Measurements from ENCODE around the gene CCNB2. TPM values are rescaled to one million over a fixed set of nuclear protein-coding genes. Genes with fewer than 3 reads are reported as not detected.

Gene CCNB2
- total RNA-seq, 1 donor from 2014 or later = 95.3 TPM

GRCh38 chr15:59152694-59153450 is 47.9 kb downstream of the CCNB2 start:
- Mint-ChIP-seq H3K4me1 (peaks cover 12% of the 10 kb centered on the region), H3K36me3 (ENCODE audit: low read depth) (peaks cover 31% of the 10 kb centered on the region), H3K9me3 (no peaks in the 10 kb centered on the region), H3K27ac (ENCODE audit: unreplicated experiment) (no peak overlapping the region), H3K27me3 (ENCODE audit: low read depth) (no peaks in the 10 kb centered on the region), H3K4me3 (no peak overlapping the region)
- no peak for TF ChIP-seq CTCF (conservative IDR thresholded peaks at IDR 0.05)
- DNase-seq (ENCODE audit: low read depth, low spot score) = no peak

GRCh38 chr15:59153466-59153865 is 48.5 kb downstream of the CCNB2 start:
- DNase-seq (ENCODE audit: low read depth, low spot score) = no peak
- Mint-ChIP-seq H3K4me3 (no peak overlapping the region), H3K27me3 (ENCODE audit: low read depth) (no peaks in the 10 kb centered on the region), H3K4me1 (peaks cover 7% of the 10 kb centered on the region), H3K36me3 (ENCODE audit: low read depth) (peaks cover 29% of the 10 kb centered on the region), H3K27ac (ENCODE audit: unreplicated experiment) (no peak overlapping the region), H3K9me3 (no peaks in the 10 kb centered on the region)
- no peak for TF ChIP-seq CTCF (conservative IDR thresholded peaks at IDR 0.05)

- Mint-ChIP-seq H3K4me1 (peaks cover 5% of the 10 kb centered on the region), H3K27me3 (ENCODE audit: low read depth) (no peaks in the 10 kb centered on the region), H3K27ac (ENCODE audit: unreplicated experiment) (no peak overlapping the region), H3K36me3 (ENCODE audit: low read depth) (peaks cover 26% of the 10 kb centered on the region), H3K4me3 (no peak overlapping the region), H3K9me3 (no peaks in the 10 kb centered on the region)
- TF ChIP-seq CTCF (conservative IDR thresholded peaks at IDR 0.05) = no peak
- DNase-seq (ENCODE audit: low read depth, low spot score) = no peak
Measured at GRCh38 chr15:59154243-59154642, 49.3 kb downstream of the CCNB2 start.

DNA sequence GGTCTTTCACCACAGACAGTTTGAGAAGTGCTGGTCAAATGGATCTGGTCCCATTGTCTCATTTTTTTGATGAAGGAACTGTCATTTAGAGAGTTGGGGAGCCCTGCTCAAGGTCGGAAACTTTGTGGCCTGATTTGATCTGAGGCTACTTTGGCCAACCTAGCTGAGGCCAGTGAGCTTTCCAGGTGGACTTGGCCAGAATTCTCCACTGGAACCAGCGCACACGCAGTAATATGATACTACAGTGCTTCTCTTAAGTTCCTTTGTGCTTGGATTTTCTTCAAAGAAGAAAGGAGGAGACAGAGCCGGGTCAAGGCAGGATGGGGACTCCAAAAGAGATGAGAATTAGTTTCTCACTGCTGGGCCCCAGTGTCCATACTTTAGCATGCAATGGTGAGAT is 50.5 kb downstream of the CCNB2 start:
- no peak for DNase-seq (ENCODE audit: low read depth, low spot score)
- H3K36me3 Mint-ChIP-seq (ENCODE audit: low read depth) = peaks cover 23% of the 10 kb centered on the region
- H3K9me3 Mint-ChIP-seq = no peaks in the 10 kb centered on the region
- H3K27me3 Mint-ChIP-seq (ENCODE audit: low read depth) = no peaks in the 10 kb centered on the region
- H3K4me3 Mint-ChIP-seq = no peak overlapping the region
- no peak for TF ChIP-seq CTCF (conservative IDR thresholded peaks at IDR 0.05)
- H3K27ac Mint-ChIP-seq (ENCODE audit: unreplicated experiment) = no peak overlapping the region
- H3K4me1 Mint-ChIP-seq = peaks cover 5% of the 10 kb centered on the region

DNA sequence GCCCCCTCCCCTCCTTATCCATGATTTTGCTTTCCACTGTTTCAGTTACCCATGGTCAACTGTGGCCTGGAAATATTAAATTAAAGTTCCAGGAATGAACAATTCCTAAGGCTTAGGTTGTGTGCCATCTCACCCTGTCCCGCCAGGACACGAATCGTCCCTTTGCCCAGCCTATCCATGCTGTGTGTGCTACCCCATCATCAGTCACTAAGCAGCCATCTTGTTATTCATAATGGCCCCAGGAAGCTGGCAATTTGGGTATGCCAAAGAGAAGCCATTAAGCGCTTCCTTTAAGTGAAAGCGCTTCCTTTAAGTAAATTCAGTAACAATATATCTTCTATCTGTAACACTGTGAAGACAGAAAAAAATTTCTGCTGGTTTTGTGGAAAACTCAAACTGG is 52.5 kb downstream of the CCNB2 start:
- H3K36me3 Mint-ChIP-seq (ENCODE audit: low read depth) = peaks cover 19% of the 10 kb centered on the region
- peak overlapping the region; percentile 57 for H3K27ac Mint-ChIP-seq (ENCODE audit: unreplicated experiment)
- H3K4me3 Mint-ChIP-seq = no peak overlapping the region
- no peaks in the 10 kb centered on the region for H3K9me3 Mint-ChIP-seq
- no peaks in the 10 kb centered on the region for H3K27me3 Mint-ChIP-seq (ENCODE audit: low read depth)
- H3K4me1 Mint-ChIP-seq = peaks cover 5% of the 10 kb centered on the region
- DNase-seq (ENCODE audit: low read depth, low spot score) = no peak
- no peak for TF ChIP-seq CTCF (conservative IDR thresholded peaks at IDR 0.05)

Data from neural crest cell (in vitro differentiated cells).